CD4-positive, alpha-beta memory T cell (primary cell): ENCODE results near the gene SLAIN2. TPM values are rescaled to one million over a fixed set of nuclear protein-coding genes. Genes with fewer than 3 reads are reported as not detected.

Experiments
- CTCF ChIA-PET: fragments of 350-600 bp; sonication (Branson Sonifier 250); formaldehyde crosslinking; loops from one replicate; lab custom pipeline; 2021; ENCODE audit warnings: inconsistent platforms; ENCODE audit not compliant: partially characterized antibody; lab: Charles Lee
- POLR2A ChIA-PET: fragments of 350-600 bp; sonication (Branson Sonifier 250); formaldehyde crosslinking; loops from one replicate; lab custom pipeline; 2021; ENCODE audit not compliant: partially characterized antibody; lab: Charles Lee
- DNase-seq, 5 donors: peaks; one replicate each; pipeline versions ENCODE4 v3.0.0 to v3.0.0-alpha.2; 2020 to 2022; ENCODE audit warnings: mixed read lengths in 1 of 5
- H3K27ac ChIP-seq: one replicate; pipeline ENCODE4 v1.7.0; 2013; ENCODE audit warnings: low read depth, low read length
- H3K27me3 ChIP-seq: 2 replicates; pipeline ENCODE4 v1.7.0; 2013; ENCODE audit warnings: mild to moderate bottlenecking, low read length, moderate library complexity; ENCODE audit not compliant: insufficient read depth
- H3K36me3 ChIP-seq: 2 replicates; pipeline ENCODE4 v1.7.0; 2013; ENCODE audit warnings: mild to moderate bottlenecking, low read length, moderate library complexity; ENCODE audit not compliant: insufficient read depth
- H3K4me1 ChIP-seq: 2 replicates; pipeline ENCODE4 v1.7.0; 2013; ENCODE audit warnings: mild to moderate bottlenecking, low read length, moderate library complexity; ENCODE audit not compliant: insufficient read depth
- H3K4me3 ChIP-seq, 2 donors: one replicate each; pipeline ENCODE4 v1.7.0; 2013; ENCODE audit warnings: low read length in 2 of 2, mild to moderate bottlenecking in 1 of 2
- H3K9me3 ChIP-seq, 2 donors: one replicate each; pipeline ENCODE4 v1.7.0; 2013; ENCODE audit warnings: low read length in 2 of 2, control low read depth in 1 of 2; ENCODE audit not compliant: control insufficient read depth in 1 of 2
- H3K27ac Mint-ChIP-seq, 7 donors: one replicate each; pipeline ENCODE4 v1.8.0; 2020 to 2021; ENCODE audit warnings: mixed read lengths in 7 of 7, mild to moderate bottlenecking in 6 of 7, inconsistent platforms in 3 of 7, moderate library complexity in 3 of 7
- H3K27me3 Mint-ChIP-seq, 2 donors: one replicate each; pipeline ENCODE4 v1.8.0; 2020 to 2021; ENCODE audit warnings: mixed read lengths in 2 of 2
- H3K36me3 Mint-ChIP-seq, 2 donors: one replicate each; pipeline ENCODE4 v1.8.0; 2020 to 2021; ENCODE audit warnings: mixed read lengths in 2 of 2, inconsistent platforms in 1 of 2, mild to moderate bottlenecking in 1 of 2
- H3K4me1 Mint-ChIP-seq, 4 donors: one replicate each; pipeline ENCODE4 v1.8.0; 2020 to 2021; ENCODE audit warnings: mixed read lengths in 4 of 4, mild to moderate bottlenecking in 1 of 4
- H3K4me3 Mint-ChIP-seq, 8 donors: one replicate each; pipeline ENCODE4 v1.8.0; 2020 to 2021; ENCODE audit warnings: mixed read lengths in 8 of 8, mild to moderate bottlenecking in 7 of 8, moderate library complexity in 6 of 8, inconsistent platforms in 3 of 8
- H3K9me3 Mint-ChIP-seq, 8 donors: one replicate each; pipeline ENCODE4 v1.8.0; 2020 to 2021; ENCODE audit warnings: mixed read lengths in 8 of 8, mild to moderate bottlenecking in 5 of 8, inconsistent platforms in 3 of 8, moderate library complexity in 1 of 8
- intact Hi-C: fragments of 100-400 bp; cut with micrococcal nuclease; formaldehyde crosslinking; loops from one replicate; pipeline ENCODE4 v1.15.1; 2023
- polyA plus RNA-seq, 2 donors: library from polyadenylated mRNA; unstranded; fragments of 300-500 nt; fragmentation: Illumina TruSeq; gene quantifications; one replicate each; pipeline ENCODE4 v1.2.3, GENCODE V29; 2021
- total RNA-seq, 2 experiments: library from RNA; stranded (reverse); gene quantifications; one replicate each; pipeline ENCODE4 v1.2.3, GENCODE V29; 2021

SLAIN2 gene
- total and polyA plus RNA-seq, 4 experiments from 2014 or later, result 24.2 to 87.5 (median 55.8) TPM

DNA sequence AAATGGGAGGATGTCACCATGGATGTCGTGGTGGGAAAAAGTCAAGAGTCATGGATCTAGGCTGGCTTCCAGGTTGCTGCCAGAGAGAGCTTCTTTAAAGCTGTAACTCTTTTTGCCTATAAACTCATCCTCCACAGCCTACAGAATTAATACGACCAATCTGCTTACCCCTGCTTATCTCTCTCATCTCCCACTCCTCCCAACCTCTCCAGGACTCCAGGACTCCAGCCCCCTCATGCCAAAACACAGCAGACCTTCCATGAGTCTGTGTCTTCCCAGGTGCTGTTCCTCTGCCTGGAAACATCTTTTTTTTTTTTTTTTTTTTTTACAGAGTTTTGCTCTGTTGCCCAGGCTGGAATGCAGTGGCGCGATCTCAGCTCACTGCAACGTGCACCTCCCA lies 126.6 kb downstream of the SLAIN2 start:
- Mint-ChIP-seq H3K36me3 (no peaks in the 10 kb centered on the region), H3K4me1 (no peaks in the 10 kb centered on the region), H3K9me3 (peaks cover 0 to 5% (median 2%) of the 10 kb centered on the region in 8 donors), H3K4me3 (no peak overlapping the region), H3K27ac (no peak overlapping the region), H3K27me3 (peaks cover 2 to 6% of the 10 kb centered on the region in 2 donors)
- no peak for DNase-seq
- ChIA-PET CTCF (interaction anchor here (0.7 kb wide), 1 partner anchor 696 kb away, joined by 4 read pairs; no protein-coding TSS in a partner anchor), POLR2A (no interaction called here)
- Histone ChIP-seq H3K27ac (no peak overlapping the region), H3K27me3 (no peaks in the 10 kb centered on the region), H3K9me3 (no peaks in the 10 kb centered on the region), H3K4me1 (no peaks in the 10 kb centered on the region), H3K36me3 (no peaks in the 10 kb centered on the region), H3K4me3 (no peak overlapping the region)
- intact Hi-C loops, result no loop called here

DNA sequence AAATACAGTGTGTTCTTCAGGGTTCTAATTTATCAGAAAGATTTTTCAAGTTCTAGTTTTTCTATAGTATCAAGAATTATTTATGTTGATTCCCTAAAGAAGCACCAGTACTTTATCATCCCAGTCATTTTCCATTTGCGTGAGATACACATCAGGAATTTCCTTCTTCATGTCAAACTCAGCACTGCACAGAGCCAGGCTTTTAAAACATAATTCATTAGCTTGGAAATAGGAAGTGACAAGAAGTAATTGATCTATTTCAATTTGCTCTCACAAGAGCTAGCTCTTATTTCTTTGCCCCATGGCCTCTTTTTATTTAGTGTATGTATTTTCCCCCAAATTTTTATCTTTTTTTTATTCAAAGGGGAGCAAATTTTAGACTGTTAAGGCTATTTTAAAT lies 128.8 kb downstream of the SLAIN2 start:
- CTCF ChIA-PET, result no interaction called here

DNA sequence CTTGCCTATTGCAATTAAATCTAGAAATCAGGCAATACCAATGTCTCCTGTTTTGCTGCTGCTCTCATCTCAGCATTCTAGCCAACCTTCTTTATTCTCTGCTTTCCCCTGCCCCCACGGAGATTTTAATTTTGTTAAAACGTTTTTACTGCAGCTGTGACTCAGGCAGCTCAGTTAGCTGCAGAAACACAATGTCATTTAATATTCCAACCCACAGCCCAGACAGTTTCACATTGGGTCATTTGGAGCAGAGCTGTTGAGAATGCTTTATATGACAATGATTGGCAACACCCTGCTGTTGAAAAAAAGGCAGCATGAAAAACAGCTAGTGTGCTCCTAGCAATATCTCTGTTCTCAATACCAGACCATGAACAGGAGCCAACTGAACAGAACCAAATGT lies 129.2 kb downstream of the SLAIN2 start:
- no peak for DNase-seq
- no peaks in the 10 kb centered on the region for H3K27me3 ChIP-seq
- no peak overlapping the region for H3K27ac ChIP-seq
- no peaks in the 10 kb centered on the region for H3K36me3 ChIP-seq
- H3K9me3 ChIP-seq, result no peaks in the 10 kb centered on the region
- Mint-ChIP-seq H3K27me3 (peaks cover 2 to 8% of the 10 kb centered on the region in 2 donors), H3K27ac (no peak overlapping the region), H3K4me3 (peak overlapping the region in 1 of 8 donors; percentile 6), H3K9me3 (peaks cover 0 to 2% (median 0%) of the 10 kb centered on the region in 8 donors), H3K36me3 (no peaks in the 10 kb centered on the region), H3K4me1 (no peaks in the 10 kb centered on the region)
- no peak overlapping the region for H3K4me3 ChIP-seq
- no peaks in the 10 kb centered on the region for H3K4me1 ChIP-seq
- POLR2A ChIA-PET, result no interaction called here
- intact Hi-C loops, result no loop called here
- CTCF ChIA-PET, result no interaction called here

More for the DNA sequence above, 128.8 kb downstream of the SLAIN2 start:
- intact Hi-C loops, result no loop called here
- Mint-ChIP-seq H3K4me3 (no peak overlapping the region), H3K9me3 (peaks cover 0 to 2% (median 0%) of the 10 kb centered on the region in 8 donors), H3K27ac (no peak overlapping the region), H3K4me1 (no peaks in the 10 kb centered on the region), H3K36me3 (no peaks in the 10 kb centered on the region), H3K27me3 (peaks cover 2 to 6% of the 10 kb centered on the region in 2 donors)
- H3K27me3 ChIP-seq, result no peaks in the 10 kb centered on the region
- H3K36me3 ChIP-seq, result no peaks in the 10 kb centered on the region
- H3K27ac ChIP-seq, result no peak overlapping the region
- H3K4me1 ChIP-seq, result no peaks in the 10 kb centered on the region
- H3K9me3 ChIP-seq, result no peaks in the 10 kb centered on the region
- POLR2A ChIA-PET, result no interaction called here
- no peak for DNase-seq
- no peak overlapping the region for H3K4me3 ChIP-seq

DNA sequence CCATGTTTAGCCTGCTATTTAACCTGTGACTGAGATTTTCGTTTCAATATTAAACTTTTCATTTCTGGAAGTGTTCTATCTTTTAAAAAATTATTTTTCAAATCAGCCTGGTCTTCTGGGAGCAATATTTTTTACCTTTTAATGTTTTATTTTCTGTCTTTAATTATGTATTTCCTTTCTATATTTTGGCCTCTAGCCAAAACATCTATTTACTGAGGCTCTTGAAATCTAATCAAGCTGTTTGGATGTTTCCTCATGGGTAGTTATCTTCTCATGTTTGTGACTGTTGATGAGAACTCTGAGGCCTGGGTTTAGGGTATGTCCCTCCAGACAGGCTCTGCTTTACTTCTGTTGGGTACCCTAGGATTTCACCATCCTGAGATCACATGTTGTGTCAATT lies 131.5 kb downstream of the SLAIN2 start:
- Mint-ChIP-seq H3K4me3 (no peak overlapping the region), H3K36me3 (no peaks in the 10 kb centered on the region), H3K27me3 (peaks cover 2 to 12% of the 10 kb centered on the region in 2 donors), H3K9me3 (peaks cover 0 to 2% (median 0%) of the 10 kb centered on the region in 8 donors), H3K27ac (no peak overlapping the region), H3K4me1 (no peaks in the 10 kb centered on the region)
- no peak overlapping the region for H3K27ac ChIP-seq
- CTCF ChIA-PET, result no interaction called here
- POLR2A ChIA-PET, result no interaction called here
- H3K4me1 ChIP-seq, result no peaks in the 10 kb centered on the region
- no peaks in the 10 kb centered on the region for H3K9me3 ChIP-seq
- no peaks in the 10 kb centered on the region for H3K27me3 ChIP-seq
- intact Hi-C loops, result no loop called here
- DNase-seq, result no peak
- H3K4me3 ChIP-seq, result no peak overlapping the region
- H3K36me3 ChIP-seq, result no peaks in the 10 kb centered on the region

DNA sequence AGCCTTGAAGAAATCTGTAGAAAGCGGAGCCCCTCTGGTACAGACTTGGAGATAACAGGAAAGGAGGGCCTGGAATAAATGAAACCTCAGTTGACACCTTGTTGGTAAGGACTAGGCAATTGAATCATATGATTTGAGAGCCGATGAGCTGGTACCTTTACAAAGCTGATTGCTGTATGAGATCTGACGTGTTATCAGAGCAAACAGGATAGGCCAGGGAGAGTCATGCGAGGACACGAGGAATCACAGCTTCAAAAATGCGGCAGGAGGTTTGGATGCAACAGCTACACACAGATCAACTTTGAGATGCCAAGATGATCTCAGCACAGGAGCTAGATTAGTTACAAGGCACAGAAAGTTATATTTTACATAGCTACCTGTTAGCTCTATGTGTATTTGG lies 134.4 kb downstream of the SLAIN2 start:
- Histone ChIP-seq H3K27ac (no peak overlapping the region), H3K9me3 (no peaks in the 10 kb centered on the region), H3K4me1 (no peaks in the 10 kb centered on the region), H3K36me3 (no peaks in the 10 kb centered on the region), H3K27me3 (no peaks in the 10 kb centered on the region), H3K4me3 (no peak overlapping the region)
- no peak overlapping the region for H3K27ac Mint-ChIP-seq
- peaks cover 3 to 7% of the 10 kb centered on the region in 2 donors for H3K27me3 Mint-ChIP-seq
- no peak overlapping the region for H3K4me3 Mint-ChIP-seq
- no peaks in the 10 kb centered on the region for H3K36me3 Mint-ChIP-seq
- peaks cover 0 to 2% (median 0%) of the 10 kb centered on the region in 8 donors for H3K9me3 Mint-ChIP-seq
- POLR2A ChIA-PET, result no interaction called here
- CTCF ChIA-PET, result no interaction called here
- DNase-seq, result no peak
- intact Hi-C loops, result no loop called here
- no peaks in the 10 kb centered on the region for H3K4me1 Mint-ChIP-seq

Other genes starting within 250 kb of the SLAIN2 start
- gene TXK, start 207.3 kb upstream of the SLAIN2 start, total RNA-seq, result 10 to 100 TPM; 44.8 to 48.7 TPM
- gene TXK, start 207.3 kb upstream of the SLAIN2 start, polyA plus RNA-seq, result 10 to 100 TPM; 53.3 to 54.0 TPM
- gene TEC, start 71.7 kb upstream of the SLAIN2 start, total RNA-seq, result 1 to 10 TPM; 3.7 to 4.2 TPM
- gene TEC, start 71.7 kb upstream of the SLAIN2 start, polyA plus RNA-seq, result under 1 TPM; 0.87 to 0.89 TPM
- under 1 TPM in 1 of 2 experiments, not detected in 1; 0.17 TPM for gene SLC10A4, start 141.8 kb downstream of the SLAIN2 start, total RNA-seq
- not detected for gene SLC10A4, start 141.8 kb downstream of the SLAIN2 start, polyA plus RNA-seq
- not detected for gene ZAR1, start 148.7 kb downstream of the SLAIN2 start, total RNA-seq
- gene ZAR1, start 148.7 kb downstream of the SLAIN2 start, polyA plus RNA-seq, result not detected